ENCODE measurements around the gene KCNS1.

DNA sequence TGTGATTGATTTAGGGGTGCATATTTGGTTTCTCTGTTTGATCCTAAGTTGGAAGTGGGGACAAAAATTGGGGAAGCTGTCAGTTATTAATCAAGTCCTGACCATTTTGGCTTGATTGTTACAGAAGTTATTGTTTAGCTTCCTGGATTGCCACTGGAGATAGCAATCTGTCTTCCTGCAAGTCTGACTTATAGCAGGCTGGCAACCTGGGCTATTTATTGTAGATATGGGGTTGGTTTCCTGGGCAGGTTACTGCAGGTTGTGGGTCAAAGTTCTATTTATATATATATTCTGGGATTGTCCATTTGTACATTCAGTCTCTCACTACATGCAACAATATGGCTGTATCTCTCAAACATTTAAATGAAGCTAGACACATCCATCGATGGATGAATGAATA is 17.8 kb downstream of the KCNS1 start:
- TF ChIP-seq, protein P1, sequence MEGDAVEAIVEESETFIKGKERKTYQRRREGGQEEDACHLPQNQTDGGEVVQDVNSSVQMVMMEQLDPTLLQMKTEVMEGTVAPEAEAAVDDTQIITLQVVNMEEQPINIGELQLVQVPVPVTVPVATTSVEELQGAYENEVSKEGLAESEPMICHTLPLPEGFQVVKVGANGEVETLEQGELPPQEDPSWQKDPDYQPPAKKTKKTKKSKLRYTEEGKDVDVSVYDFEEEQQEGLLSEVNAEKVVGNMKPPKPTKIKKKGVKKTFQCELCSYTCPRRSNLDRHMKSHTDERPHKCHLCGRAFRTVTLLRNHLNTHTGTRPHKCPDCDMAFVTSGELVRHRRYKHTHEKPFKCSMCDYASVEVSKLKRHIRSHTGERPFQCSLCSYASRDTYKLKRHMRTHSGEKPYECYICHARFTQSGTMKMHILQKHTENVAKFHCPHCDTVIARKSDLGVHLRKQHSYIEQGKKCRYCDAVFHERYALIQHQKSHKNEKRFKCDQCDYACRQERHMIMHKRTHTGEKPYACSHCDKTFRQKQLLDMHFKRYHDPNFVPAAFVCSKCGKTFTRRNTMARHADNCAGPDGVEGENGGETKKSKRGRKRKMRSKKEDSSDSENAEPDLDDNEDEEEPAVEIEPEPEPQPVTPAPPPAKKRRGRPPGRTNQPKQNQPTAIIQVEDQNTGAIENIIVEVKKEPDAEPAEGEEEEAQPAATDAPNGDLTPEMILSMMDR (IDR thresholded peaks at IDR 0.05), result no peak
- no peak for TF ChIP-seq POLR2A (IDR thresholded peaks at IDR 0.05)
